Effector CD4-positive, alpha-beta T cell (primary cell): ENCODE data around the gene IL1RAPL2. TPM values are rescaled to one million over a fixed set of nuclear protein-coding genes. Genes with fewer than 3 reads are reported as not detected.
"Not testable (repeated sequence)": the region's sequence is repeated elsewhere in the genome, so short reads cannot be mapped to it uniquely, and the experiment has no call there.

ENCODE experiments used
- DNase-seq: peaks from one replicate; pipeline ENCODE4 v3.0.0-alpha.2; 2020
- total RNA-seq: gene quantifications from one replicate; lab custom pipeline; 2026; lab: John Stamatoyannopoulos, UW

IL1RAPL2 gene
- total RNA-seq: not detected

DNA sequence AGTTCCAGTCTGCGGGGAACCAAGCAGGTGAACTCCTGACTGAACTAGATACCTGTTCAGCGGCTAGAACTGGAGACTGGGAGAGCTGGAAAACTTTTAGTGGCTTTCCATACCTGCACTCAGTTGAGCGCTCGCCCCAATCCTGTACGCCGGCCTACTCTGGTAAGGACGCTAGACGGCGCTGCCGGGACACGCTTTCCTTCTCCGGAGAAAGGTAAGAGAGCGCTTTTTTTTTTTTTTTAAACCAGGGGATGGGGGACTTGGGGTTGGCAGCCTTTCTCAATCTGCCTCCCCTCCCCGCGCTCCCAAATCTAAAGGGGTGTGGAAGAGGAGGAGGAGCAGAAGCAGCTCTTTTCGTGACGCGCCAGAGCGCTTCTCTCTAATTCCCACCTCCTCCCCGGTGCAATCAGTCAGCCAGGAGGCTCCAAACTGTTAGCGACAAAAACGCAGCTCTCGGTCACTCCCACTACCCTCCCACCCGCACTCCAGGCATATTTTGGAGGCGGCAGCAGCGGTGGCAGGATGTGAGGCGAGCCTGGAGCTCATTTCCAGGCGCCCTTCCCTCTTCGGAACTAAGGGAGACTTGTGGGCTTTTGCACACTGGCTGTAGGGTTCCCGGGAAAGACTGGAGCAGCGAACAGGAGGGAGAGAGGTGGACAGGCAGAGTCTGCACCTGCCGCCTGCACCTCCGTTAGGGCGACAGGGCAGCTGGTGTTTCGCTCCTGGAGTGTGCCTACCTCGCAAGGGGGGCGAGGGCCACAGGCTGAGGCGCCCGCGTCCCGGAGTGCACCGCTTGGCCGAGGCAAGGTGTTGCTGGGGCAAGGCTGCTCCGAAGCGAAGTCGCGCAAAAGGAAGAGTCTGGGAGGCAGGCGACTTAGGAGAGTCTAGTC is at the start of gene IL1RAPL2:
TSS of gene IL1RAPL2 (plus strand) at position 409 of the 890 bp plus-strand sequence.
- DNase-seq: no peak

- no peak for DNase-seq
These were observed 43.6 kb upstream of the IL1RAPL2 start for GRCh38 chrX:104522386-104522785.

DNA sequence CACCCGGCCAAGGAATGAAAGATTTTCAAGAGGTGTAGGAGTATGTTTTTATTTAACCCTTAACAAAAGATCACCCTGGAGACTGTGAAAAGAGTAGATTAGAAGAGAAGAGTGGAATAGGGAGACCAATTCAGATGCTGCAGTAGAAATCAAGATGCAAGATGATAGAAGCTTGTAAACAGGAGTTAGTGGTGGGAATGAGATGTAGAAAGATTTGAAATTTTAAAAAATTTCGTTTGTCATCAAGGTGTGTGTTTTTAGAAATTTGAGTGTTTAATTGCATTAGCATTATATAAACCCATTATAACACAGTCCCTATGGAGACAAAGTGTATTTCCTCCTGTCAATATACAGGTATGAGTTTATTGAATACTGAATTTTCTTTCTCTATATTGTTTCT is 42.1 kb upstream of the IL1RAPL2 start:
- DNase-seq: no peak

DNA sequence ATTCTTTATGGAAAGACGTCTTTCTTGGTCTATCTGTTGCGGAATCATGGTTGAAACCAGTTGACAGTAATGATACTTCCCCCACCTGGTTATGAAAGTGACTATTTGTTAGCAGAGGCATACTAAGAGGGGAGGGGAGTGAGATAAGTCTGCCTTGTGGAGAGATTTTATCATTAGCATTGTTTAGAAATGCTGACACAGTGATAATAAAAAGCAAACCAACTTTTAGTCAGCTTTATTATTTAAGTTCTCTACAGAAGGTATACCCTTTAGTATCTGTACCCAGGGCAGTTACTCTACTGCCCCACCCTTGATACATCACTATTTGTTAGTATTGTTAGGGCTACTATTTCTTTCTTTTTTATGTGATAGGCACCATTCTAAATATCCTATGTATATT is 26.9 kb upstream of the IL1RAPL2 start:
- DNase-seq: no peak

GRCh38 chrX:104542447-104542846 is 23.6 kb upstream of the IL1RAPL2 start:
- not testable (repeated sequence) for DNase-seq

GRCh38 chrX:104564335-104564734 is 1.7 kb upstream of the IL1RAPL2 start:
- no peak for DNase-seq

- DNase-seq: no peak
These were observed 887 bp upstream of the IL1RAPL2 start for GRCh38 chrX:104564921-104565703.

GRCh38 chrX:104566681-104567501 is 892 bp downstream of the IL1RAPL2 start:
- DNase-seq: no peak

- no peak for DNase-seq
These were observed 1.5 kb downstream of the IL1RAPL2 start for GRCh38 chrX:104567506-104567905.

- no peak for DNase-seq
These were observed 2.4 kb downstream of the IL1RAPL2 start for GRCh38 chrX:104568304-104568915.

- DNase-seq: no peak
These were observed 52.3 kb downstream of the IL1RAPL2 start for GRCh38 chrX:104618106-104618895.

DNA sequence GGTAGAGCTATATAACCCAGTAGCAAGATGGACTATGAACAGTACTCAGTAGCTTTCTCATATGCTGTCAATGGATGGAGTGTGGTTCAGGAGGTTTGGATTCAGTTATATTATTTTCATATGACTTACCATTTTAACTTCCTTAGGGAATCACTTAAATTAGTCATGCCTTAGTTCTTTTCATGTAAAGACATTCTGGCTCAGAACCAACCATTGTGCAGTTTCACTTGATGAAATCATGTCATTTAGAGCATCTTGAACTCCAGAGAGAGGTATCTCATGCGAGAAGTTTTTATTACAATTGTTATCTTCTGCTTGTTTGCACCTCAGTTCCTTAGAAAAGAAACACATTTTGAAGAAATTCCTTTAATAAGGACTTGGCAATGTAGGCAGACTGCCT is 55.8 kb downstream of the IL1RAPL2 start:
- DNase-seq: no peak

- DNase-seq: no peak
These were observed 75.2 kb downstream of the IL1RAPL2 start for GRCh38 chrX:104641176-104641575.

- DNase-seq: no peak
These were observed 81.1 kb downstream of the IL1RAPL2 start for GRCh38 chrX:104647084-104647483.

DNA sequence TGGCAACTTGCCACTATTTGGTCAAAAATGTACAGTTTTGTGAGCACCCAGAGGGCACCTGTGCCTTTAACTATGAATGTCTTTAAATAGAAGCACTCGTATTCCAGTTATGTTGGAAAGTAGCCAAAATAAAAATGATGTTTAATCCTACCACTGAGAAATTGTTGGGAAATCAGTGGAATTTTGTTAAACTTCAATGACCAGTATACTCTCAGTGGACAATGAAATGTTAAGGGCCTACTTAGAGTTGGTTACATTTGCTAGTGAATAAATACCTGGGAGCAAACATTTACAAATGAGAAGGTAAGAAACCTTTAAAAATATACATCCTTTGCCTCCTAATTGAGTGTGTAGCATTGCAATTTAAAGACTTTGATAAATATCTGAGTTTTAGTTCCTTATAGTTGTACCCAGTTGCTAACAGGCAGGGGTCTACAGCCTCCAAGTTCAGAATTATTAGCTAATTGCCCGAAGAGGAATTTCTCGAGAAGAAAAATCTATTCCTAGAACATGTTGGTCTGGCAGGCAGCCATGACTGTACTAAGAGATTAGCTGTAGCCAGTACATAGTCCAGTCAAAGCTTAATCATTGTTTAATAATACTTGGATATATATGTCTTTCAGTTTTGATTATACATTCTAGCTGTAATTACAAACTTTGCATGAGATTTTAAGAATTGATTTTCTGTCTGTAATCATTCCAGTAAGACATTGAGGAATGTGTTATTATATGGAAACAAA is 93.2 kb downstream of the IL1RAPL2 start:
- no peak for DNase-seq

GRCh38 chrX:104660092-104660491 is 94.1 kb downstream of the IL1RAPL2 start:
- no peak for DNase-seq

- DNase-seq: no peak
These were observed 96.7 kb downstream of the IL1RAPL2 start for GRCh38 chrX:104662694-104663093.

DNA sequence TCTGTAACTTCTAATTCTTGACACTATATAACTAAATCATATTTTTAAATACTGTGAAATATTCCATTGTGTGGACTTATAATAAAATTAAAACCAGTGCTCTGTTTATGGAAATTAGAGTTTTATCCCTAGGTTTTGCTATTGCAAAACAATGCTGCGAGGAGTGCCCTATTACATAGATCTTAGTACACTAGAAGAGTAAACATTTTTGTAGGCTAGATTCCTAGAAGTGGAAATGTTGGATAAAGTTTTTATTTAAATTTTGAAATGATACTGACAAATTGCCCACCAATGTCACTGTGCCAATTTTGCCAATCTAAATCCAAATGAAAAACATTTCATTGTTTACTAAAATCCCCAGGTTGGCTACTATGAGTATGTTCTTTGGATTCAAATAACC is 99.7 kb downstream of the IL1RAPL2 start:
- DNase-seq: no peak

GRCh38 chrX:104668550-104668949 is 102.6 kb downstream of the IL1RAPL2 start:
- no peak for DNase-seq

GRCh38 chrX:104669063-104669462 is 103.1 kb downstream of the IL1RAPL2 start:
- DNase-seq: no peak

DNA sequence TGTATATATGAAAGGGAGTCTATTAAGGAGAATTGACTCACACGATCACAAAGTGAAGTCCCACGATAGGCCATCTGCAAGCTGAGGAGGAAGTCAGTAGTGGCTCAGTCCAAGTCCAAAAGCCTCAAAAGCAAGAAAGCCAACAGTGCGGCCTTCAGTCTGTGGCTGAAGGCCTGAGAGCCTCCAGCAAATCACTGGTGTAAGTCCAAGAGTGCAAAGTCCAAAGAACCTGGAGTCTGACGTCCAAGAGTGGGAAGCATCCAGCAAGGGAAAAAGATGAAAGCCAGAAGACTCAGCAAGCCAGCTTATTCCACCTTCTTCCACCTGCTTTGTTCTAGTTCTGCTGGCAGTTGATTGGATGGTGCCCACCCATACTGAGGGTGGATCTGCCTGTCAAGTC is 104.1 kb downstream of the IL1RAPL2 start:
- DNase-seq: no peak
